ENCODE measurements around the gene METTL21C.

DNA sequence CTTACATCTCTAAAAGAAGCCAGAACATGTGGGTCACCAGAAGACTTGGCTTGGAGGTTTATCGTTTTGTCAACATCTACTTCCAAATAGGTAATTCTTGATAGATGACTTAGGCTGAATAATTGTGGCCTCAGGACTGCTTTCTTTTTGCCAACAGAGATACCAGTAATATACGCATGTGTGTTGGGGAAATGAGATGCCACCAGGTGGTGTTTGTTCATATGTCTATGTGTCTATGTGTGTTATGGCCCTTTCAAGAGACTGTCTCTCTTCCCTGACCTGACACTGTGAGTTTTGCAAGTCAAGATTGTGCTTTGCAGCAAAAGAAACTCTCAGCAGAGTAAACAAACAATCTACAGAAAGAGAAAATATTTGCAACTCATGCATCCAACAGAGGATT lies 31.6 kb upstream of the METTL21C start:
- TF ChIP-seq, protein P1, sequence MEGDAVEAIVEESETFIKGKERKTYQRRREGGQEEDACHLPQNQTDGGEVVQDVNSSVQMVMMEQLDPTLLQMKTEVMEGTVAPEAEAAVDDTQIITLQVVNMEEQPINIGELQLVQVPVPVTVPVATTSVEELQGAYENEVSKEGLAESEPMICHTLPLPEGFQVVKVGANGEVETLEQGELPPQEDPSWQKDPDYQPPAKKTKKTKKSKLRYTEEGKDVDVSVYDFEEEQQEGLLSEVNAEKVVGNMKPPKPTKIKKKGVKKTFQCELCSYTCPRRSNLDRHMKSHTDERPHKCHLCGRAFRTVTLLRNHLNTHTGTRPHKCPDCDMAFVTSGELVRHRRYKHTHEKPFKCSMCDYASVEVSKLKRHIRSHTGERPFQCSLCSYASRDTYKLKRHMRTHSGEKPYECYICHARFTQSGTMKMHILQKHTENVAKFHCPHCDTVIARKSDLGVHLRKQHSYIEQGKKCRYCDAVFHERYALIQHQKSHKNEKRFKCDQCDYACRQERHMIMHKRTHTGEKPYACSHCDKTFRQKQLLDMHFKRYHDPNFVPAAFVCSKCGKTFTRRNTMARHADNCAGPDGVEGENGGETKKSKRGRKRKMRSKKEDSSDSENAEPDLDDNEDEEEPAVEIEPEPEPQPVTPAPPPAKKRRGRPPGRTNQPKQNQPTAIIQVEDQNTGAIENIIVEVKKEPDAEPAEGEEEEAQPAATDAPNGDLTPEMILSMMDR (IDR thresholded peaks at IDR 0.05), result no peak
- TF ChIP-seq ZFX (IDR thresholded peaks at IDR 0.05; ENCODE audit: borderline replicate concordance), result no peak
